Stimulated activated CD8-positive, alpha-beta memory T cell treated with anti-CD3 and anti-CD28 coated beads, Interleukin-2, amount 100 ng/mL, for 1 hour (primary cell): ENCODE data around the gene HIVEP3.
"Not testable (repeated sequence)": the region's sequence is repeated elsewhere in the genome, so short reads cannot be mapped to it uniquely, and the experiment has no call there.

Source experiments
- DNase-seq, 2 donors: peaks; one replicate each; pipeline ENCODE4 v3.0.0-alpha.2; 2020; ENCODE audit warnings: low read depth in 2 of 2

The HIVEP3 gene

DNA sequence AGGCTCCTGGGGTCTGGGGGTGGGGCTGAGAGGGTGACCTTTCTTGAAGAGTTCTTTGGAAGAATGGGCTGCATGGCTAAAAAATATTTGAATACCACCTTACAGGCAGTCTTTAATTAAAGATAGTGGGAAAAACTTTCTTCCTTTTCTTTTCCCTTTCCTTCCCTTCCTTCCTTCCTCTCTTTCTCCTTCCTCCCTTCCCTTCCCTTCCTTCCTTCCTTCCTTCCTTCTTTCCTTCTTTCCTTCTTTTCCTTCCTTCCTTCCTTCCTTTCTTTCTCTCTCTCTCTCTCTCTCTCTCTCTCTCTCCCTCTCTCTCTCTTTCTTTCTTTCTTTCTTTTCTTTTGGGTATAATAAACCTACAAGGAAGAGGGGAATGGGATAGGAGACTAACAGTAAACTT lies 356.4 kb downstream of the HIVEP3 start:
- no peak for DNase-seq

DNA sequence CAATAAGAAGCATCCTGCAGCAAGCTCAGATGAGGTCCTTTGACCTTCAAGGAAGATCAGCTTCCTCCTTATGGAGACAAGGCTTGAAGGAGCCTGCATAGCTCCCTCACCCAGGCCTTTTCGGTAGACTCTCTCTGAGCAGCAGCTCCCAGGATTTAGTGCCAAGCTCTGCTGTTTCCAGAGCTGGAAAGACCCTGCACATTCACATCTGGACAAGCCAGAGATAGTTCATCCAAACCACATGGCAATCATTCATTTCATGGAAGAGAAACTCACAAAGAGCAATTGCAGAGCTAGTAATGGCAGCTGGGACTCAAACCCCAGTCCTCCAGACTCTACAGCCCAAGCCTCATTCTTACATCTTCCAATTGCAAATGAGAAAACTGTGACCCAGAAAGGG lies 357.8 kb downstream of the HIVEP3 start:
- DNase-seq: no peak

DNA sequence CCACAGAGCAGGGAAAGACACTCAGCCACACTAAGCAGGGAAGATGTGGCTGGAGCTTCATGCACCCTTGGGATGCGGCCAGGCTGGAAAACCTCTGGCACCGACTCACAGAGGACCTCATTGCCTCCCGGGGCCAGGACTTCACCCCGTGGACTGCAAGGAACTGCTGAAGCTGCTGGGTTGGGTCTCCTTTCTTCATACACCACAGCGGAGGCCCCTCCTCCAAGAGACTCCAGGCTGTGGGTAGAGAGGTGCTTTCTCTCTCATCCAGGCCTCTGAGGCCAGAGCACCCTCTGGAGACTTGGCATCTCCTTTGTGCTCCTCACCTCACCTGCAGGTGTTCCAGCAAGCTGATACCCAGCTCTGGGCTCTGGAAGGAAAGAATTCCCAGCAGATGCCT lies 358.2 kb downstream of the HIVEP3 start:
- DNase-seq: no peak

DNA sequence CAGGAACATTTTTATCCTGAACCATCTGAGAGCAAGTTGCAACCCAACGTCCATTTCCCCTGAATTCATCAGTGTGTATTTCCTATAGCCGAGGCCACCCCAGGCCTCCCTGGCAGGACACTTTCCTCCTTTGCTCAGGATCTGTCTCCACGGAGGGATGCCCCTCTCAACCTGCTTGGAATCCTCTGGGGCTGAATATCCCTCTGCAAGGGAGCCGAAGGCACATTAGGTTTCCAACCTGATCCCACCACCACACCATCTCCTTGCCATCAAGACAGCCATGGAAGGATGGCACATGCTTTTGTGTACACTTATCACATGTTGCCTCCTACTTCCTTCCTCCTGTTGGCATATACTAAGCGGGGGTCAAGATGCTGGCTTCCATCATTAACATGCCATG lies 359.4 kb downstream of the HIVEP3 start:
- DNase-seq: no peak

DNA sequence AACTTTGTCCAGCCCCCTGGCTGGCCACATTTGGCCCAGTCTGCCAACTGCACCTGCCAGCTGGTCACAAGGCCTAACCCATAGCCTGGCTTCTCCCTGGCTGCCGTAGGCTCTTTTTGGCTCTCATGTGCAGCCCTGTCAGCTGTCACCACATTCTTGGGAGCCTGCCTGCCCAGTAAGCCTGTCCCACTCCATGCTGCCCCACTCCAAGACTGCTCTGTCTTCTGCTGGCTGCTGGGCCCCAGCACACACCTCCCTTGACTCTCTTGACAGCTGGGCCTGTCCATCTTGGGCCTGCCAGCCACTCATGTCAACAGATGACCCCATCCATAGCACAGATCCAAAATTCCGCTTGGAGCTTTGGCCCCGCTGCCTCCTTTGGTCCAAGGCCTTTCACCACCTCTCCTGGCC lies 360.0 kb downstream of the HIVEP3 start:
- no peak for DNase-seq

DNA sequence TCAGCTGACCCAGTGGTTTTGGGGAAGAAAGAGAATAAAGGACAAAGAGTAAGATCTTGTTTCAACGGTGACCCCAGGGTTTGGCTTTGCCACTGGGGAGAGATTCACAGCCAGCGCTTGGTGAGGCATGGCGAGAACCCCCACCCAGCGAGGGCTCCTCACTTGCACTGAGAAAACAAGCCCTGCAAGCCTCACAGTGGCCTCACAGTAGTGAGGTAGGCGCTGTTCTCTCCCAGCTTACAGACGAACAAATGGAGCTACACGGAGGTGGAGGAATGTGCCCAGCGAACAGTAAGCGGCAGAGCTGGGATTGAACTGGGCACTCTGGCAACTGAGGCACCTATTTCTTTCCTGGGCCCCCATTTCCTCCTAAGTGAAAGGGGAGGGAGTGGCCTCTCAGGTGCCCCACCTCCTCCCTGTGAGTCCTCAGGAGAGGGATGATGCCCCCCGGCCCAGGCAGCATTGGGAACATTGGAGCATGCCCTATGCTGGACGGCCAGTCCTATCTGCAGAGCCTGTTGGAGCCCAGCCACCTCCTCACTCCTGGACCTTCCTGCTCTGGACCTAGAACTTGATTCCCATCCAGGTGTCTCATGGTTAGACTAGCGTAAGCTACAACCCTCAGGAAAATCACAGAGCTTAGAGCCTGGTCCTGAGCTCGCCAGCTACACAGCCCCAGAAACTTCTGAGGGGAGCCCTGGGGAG lies 360.8 kb downstream of the HIVEP3 start:
- no peak for DNase-seq

DNA sequence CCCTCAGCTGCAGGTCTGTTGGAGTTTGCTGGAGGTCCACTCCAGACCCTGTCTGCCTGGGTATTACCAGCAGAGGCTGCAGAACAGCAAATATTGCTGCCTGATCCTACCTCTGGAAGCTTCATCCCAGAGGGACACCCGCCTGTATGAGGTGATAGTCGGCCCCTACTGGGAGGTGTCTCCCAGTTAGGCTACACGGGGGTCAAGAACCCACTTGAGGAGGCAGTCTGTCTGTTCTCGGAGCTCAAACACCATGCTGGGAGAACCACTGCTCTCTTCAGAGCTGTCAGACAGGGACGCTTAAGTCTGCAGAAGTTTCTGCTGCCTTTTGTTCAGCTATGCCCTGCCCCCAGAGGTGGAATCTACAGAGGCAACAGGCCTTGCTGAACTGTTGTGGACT lies 364.0 kb downstream of the HIVEP3 start:
- not testable (repeated sequence) for DNase-seq

DNA sequence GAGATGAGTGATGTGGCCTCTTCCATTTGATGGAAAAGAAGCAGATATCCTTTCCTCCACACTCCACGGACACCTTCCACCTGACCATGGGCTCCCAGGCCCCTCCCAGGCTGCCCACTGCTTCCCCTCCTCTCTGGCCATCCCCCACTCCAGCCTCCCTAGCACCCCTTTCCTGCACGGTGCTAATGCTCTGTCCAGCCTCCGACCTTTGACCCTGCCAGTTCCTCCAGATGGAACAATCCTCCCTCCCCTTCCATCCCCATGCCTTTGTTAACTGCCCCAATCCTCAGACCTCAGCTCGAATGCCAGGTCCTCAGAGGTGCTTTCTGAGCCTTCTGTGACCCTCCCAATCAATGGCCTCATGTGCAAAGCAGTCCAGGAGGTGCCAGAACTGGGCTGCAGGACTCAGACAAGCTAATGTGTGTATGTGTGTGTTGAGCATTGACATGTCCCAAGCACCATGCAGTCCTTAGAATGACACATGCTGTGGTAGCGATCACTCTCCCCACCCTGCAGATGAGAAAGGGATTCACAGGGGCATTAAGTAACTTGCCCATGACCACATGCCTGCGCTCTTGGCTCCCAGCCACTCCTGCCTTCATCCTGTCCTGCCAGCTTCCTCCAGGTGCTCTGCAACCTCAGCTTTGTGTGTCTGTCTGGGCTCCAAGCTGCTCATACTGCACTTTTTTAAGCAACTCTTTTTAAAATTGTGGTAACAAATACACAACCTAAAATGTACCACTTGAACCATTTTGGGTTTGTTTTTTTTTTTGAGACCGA lies 370.8 kb downstream of the HIVEP3 start:
- no peak for DNase-seq

DNA sequence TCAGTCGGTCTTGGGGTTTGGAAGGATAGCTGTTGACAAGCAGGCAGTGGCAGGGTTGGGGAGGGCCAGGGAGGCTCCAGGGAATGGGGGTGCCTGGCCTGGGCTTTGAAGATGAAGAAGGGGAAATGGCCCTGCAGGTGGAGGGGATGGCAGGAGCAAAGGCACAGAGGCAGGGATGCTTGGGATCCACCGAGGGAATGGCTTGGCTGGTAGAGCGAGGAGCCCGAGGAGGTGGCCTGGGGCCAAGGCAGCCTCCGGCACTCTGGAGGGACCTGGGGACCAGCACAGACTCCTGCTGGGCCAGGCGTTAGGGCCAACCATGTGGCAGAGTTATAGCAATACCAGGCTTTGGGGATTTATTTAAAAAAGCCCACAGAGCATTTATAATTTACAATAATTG lies 371.4 kb downstream of the HIVEP3 start:
- DNase-seq: no peak

DNA sequence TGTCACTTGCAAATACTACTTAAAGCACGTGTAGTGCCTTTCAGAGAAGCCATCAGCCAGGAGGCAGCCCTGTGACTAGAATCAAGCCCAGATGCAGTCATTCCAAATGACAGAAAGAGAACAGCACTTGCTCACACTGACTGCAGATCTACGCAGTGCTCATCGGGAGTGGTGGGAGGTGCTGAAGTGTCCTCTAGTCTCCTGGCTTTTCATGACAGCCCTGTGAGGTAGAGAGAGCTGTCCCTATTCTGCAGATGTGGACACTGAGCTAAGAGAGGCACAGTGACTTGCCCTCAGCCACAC lies 371.9 kb downstream of the HIVEP3 start:
- no peak for DNase-seq

DNA sequence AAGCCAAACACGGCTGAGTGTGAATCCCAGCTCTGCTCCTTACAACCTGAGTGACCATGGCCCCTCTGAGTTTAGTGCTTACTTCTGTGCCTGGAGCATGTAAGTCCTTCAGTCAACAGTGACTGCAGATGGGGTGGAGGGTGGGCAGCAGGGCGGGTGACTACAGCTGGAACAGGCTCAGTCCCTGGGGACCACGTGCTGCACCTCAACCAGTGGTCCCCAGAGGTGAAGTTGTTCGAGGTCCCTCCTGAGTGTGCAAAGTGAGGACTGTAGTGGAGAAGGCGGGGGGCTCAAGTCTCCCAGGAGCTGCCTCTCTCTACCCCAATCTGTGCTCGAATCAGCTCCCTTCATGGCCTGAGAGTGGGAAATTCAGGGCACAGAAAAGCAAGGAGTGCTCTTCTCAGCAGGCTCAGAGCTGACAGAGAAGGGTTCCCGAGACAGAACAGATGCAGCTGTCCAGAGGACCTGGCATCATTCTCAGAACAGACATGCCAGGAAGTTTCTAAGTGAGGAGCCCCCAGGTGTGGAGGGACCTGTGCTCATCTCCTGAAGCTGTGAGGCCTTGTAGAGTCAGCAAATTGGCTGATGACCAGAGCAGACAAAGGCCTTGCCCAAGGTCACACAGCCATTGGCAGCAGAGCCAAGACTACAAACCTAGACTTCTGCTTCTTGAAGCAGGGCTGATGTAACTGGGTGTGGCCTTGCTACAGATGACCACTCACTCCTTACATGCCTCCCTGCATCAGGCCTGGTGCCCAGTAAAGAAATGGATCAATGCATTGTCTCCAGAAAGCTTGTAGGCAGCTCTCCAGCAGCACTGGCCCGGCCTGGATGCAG lies 372.5 kb downstream of the HIVEP3 start:
- no peak for DNase-seq

DNA sequence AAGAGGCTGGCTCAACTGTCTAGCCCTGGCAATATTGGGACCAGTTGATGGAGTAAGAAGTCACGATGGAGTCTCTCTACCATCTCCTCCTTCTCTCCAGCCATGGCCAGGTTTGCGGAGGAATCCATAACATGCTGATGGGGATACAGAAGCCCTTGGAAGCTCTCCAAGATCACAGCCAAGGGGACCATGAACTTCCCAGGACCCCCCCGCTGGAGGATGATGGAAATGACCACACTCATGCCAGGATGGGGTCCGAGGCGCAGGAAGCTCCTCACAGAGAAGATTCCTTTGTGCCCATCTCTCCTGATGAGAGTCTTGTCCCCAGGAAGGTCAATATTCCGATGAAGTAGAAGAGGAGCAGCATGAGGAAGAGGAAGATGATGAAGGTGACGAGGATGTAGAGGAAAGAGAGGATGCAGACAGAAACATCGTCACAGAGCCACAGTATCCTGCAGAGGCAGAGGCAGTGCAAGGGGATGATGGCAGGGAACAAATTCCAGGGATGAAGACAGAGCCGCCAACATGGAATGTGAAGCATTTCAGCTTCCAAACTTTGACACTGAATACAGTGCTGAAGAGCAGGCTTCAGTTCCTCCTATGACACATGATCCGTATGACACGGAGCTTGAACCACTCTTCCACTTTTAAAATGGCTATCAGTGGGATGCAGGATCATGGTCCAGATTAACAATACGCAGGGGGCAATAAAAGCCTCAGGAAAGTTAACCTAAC lies 376.4 kb downstream of the HIVEP3 start:
- DNase-seq: no peak

DNA sequence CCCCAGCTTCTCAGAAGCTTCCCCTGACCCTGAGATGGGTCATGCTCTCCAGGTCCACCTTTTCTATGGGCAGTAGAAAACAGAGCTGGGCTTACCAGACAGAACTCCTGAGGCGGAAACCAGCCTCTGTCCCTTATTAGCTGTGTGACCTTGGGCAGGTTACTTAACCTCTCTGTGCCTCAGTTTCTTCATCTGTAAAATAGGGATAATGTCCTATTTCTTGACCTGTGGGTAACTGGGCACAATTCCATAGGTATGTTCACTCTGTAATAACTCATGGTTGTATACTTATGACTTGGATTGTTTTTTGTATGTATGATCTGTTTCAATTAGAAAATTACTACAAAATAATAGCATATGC lies 377.1 kb downstream of the HIVEP3 start:
- DNase-seq: no peak

DNA sequence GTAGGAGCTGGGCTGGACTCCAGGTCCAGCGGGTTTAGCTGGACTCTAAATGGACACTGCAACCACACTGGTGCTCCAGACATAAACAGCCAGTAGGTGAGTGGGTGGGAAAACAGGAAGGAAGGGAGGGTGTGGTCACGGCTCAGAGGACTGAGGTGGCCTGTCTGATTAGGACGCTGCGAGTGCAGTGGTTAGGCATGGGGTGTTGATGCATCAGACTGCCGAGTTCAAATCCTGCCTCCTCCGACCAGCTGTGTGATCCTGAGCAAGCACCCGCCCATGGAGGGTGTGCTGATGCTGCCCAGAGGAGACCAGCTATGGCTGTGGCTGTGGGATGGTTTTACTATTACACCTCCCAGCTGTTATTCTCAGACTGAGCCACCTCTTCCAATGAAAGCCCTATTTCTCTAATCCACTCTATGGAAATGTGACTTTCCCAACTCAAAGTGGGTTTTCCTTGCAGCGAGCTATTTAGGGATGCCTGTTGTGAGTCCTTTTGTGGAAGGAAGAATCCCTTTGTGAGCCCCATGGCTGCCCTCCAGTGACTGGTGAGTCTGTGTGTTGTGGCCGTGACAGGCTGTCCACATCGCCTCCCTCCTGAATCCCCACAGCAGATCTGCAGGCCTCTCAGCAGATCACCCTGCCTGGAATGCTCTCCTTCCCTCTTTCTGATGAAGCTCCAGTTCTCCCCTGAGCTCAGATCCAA lies 377.7 kb downstream of the HIVEP3 start:
- DNase-seq: no peak

DNA sequence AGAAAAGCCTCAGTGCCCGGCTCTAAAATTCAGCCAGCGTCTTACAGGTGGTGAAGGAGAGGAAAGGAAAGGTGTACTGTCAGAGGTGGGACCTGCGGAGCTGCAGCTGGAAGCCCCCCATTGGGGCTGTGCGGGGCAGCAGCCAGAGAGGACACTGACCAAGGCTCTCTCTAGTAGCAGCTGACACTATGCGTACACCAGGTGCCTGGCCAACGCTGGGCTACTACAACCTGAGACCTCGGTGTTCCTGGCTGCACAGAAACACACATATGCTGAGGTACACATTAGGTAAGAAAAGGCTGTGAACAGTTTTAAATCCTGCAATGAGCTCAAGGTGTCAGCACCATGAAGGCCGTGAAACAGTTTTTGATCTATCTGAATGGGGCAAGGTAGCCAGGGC lies 378.7 kb downstream of the HIVEP3 start:
- DNase-seq: no peak

DNA sequence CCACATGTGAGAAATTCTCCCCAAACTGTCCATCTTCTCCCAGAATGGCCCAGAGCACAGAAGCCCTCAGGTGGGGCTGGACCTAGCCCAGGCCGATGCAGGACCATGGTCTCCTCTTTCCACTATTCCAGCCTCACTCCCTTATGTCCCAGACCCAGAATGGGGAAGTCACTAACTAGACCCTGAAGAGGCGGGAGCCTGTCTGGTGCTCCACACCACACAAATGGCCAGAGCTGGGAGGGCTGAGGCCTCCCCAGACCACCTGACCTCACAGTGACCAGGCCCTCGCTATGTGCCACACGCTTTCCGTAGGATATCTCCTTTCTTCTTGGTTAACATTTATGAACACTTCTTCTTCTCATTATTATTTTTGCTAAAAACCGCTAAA lies 379.3 kb downstream of the HIVEP3 start:
- DNase-seq: no peak

DNA sequence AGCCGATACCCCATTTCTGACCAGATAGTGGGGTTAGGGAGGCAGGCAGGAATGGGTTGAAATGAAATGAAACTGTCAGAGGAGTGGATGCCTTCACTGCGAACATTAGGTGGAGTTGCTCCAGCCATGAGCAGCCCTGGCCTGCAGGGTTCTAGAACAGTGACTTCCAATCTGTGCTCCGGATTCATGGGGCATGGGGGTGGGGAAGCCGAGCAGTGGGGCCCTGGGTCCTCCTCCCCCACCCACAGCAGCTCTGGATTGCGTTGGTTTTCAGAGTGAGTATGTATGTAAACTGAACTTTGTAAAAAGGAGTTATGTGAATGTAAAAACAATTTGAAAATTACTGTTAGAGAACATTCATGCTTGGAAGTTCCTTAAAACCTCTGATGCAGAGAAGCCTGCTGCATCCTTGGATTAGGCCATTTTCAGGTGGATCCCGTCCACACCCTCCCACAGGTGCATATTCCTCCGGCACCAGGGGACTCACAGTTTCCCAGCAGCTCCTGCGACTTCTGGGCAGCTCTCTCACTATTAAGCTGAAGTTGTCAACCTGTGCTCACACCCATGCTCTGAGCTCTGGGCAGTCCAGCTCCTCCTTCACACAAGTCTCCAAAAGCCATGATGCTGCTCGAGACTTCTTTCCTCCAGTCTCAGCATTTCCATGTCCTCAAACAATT lies 379.8 kb downstream of the HIVEP3 start:
- no peak for DNase-seq

DNA sequence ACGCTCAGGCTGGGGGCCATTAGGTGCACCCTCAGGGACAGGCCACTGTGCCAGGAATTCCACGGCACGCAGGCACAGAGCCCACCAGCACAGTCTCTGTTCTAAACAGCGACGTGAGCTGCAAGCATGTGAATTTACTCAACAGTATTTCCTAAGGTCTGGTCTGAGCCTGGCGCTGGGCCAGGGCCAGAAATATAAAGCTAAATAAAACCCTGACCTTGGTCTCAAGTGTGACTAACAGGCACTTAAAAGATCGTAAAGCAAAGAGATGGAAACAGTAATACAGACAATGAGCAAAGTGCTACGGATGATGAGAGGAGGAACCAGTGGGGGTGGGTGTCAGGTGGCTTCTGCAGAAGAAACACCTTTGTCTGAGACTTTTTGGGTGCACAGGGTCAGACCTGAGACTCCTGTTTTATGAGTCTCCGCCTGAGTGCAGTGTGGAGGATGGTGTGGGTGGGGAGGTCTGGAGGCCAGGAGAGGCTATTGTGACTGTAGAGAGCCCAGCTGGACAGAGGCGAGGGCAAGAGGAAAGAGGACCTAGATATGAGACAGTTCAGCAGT lies 380.9 kb downstream of the HIVEP3 start:
- DNase-seq: no peak

DNA sequence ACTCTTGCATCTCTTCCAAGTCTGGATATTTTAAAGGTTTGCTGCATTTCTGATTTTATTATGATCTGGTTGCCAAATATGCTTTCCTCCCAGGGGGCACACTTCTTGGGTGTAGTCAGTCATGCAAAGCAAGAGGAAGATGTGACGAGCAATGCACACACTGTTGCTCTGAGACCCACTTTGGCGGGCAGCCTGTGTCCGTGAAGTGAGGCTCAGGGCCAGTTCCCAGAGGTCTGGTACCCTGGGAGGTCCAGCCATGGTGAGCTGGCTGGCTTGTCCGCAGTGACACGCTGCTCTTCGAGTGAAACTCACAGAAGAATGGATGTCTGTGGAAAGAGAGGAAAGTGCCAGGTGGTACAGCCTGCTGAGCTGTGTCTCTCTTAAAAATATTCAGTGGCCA lies 381.5 kb downstream of the HIVEP3 start:
- DNase-seq: no peak

DNA sequence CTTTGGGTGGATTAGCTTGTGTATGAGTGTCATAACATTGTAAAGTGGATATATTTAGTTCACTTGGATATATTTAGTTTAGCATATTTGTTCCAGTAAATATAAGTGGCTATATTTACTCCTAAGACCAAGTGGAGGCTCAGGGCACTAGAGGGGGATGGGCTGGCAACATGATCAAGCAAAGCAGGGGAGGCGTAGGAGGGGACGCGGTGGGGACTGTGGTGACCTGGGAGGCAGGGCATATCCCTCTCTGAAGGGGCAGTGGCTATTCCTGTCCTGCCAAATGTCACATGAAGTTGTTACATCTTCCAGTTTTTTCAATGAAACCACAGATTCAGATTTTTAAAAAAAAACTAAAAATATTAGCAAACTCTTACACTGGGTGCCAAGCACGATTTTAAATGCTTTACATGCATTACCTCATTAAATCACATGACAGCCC lies 382.3 kb downstream of the HIVEP3 start:
- DNase-seq: no peak

DNA sequence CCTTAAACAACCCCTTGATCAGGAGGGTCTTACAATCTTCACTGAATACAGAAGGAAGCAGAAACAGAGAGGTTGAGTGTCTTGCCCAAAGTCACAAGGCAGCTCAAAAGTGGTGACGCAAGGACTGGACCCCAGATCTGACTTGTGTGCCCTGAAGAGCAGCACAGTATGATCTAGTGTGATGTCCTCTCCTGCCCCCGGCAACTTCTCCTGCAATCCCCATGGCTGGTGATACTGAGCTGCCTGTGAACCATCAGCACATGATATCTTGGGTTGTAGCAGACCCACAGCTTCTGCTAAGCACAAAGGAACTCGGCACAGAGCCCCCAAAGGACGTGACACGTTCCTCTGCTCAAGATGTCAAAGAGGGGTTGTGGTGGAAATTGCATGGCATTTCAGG lies 383.0 kb downstream of the HIVEP3 start:
- no peak for DNase-seq
